IPS DF 6.9 (cell line): ENCODE data around the gene COPS7A.
"Not testable (repeated sequence)": the region's sequence is repeated elsewhere in the genome, so short reads cannot be mapped to it uniquely, and the experiment has no call there.

Experiments used
- DNase-seq: peaks from one replicate; pipeline ENCODE4 v3.0.0-alpha.2; 2013; ENCODE audit warnings: low read depth, low spot score
- H3K27ac ChIP-seq: one replicate; pipeline ENCODE4 v1.5.1; 2013; ENCODE audit warnings: low read length, control low read depth
- H3K27me3 ChIP-seq: 2 replicates; pipeline ENCODE4 v1.6.1; 2013; ENCODE audit warnings: mild to moderate bottlenecking, low read length; ENCODE audit not compliant: control insufficient read depth, insufficient read depth
- H3K36me3 ChIP-seq: 2 replicates; pipeline ENCODE4 v1.6.1; 2013; ENCODE audit warnings: low read length; ENCODE audit not compliant: control insufficient read depth, insufficient read depth
- H3K4me1 ChIP-seq: 2 replicates; pipeline ENCODE4 v1.6.1; 2013; ENCODE audit warnings: low read length; ENCODE audit not compliant: control insufficient read depth, insufficient read depth
- H3K4me3 ChIP-seq: 2 replicates; pipeline ENCODE4 v1.5.1; 2013; ENCODE audit warnings: mild to moderate bottlenecking, low read length
- H3K9me3 ChIP-seq: 2 replicates; pipeline ENCODE4 v1.6.1; 2013; ENCODE audit warnings: low read length, inconsistent platforms; ENCODE audit not compliant: control insufficient read depth, insufficient read depth
- WGBS: extraction: QIAGEN DNeasy Blood & Tissue Kit; methylation state at CpG from one replicate; pipeline ENCODE4 v1.1.7; 2013; ENCODE audit warnings: mixed read lengths, missing lambda C conversion rate; ENCODE audit not compliant: insufficient read length, insufficient coverage; 5-methylcytosine and 5-hydroxymethylcytosine counted together

COPS7A gene

DNA sequence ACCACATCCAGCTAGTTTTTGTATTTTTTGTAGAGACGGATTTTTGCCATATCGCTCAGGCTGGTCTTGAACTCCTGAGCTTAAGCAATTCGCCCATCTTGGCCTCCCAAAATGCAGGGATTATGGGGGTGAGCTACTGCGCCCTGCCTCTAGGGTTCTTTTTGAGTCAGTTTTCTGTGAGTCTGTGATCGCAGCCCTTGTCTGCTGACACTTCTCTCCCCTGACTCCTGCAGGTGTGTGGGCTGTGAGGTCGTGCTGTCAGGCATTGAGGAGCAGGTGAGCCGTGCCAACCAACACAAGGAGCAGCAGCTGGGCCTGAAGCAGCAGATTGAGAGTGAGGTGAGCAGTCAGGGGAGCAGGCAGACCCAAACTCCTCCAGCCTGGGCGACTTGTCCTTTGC lies 6.3 kb downstream of the COPS7A start:
- Histone ChIP-seq H3K27ac (no peak overlapping the region), H3K27me3 (no peaks in the 10 kb centered on the region), H3K36me3 (peaks cover 23% of the 10 kb centered on the region), H3K4me1 (no peaks in the 10 kb centered on the region), H3K9me3 (no peaks in the 10 kb centered on the region), H3K4me3 (no peak overlapping the region)
- DNase-seq = no peak
- WGBS = no CpG with 5 or more reads among the region's 8 CpGs

DNA sequence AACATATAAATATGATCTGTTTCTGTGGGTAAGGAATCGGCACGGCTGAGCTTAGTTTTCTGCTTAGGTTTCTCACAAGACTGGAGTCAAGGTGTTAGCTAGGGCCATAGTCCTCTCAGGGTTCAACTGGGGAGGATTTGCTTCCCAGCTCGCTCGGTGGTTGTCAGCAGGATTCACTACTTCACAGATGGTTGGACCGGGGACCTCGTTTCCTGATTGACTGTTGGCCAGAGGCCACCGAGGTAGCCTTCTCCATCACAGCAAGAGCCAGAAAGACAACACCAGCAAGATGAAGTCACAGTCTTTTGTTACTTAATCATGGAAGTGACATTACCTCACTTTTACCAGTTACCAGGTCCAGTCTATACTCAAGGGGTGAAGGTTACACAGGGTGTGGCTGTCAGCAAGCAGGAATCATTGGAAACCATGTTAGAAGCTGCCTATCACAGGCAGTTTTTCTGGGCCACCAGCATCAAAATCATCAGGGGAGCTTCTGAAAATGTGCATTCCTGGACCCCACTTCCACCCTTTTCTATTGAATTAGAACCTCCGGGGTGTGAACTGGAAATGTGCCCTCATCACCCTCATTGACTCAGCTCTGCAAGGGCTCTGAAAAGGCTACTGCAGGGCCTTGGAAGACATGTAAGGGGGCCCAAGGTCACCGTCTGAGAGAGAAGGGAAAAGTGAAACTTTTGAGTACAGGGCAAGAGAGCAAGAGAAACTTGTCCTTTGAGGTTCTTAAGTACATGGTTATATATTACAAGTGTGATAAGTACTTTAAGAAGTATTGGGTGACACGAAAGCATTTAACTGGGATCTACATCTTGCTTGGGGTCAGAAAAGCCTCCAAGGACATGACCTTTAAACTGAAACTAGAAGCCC lies 10.9 kb downstream of the COPS7A start:
- H3K36me3 ChIP-seq = peaks cover 15% of the 10 kb centered on the region
- H3K4me3 ChIP-seq = no peak overlapping the region
- no peak overlapping the region for H3K27ac ChIP-seq
- no CpG with 5 or more reads among the region's 10 CpGs for WGBS
- no peak for DNase-seq
- no peaks in the 10 kb centered on the region for H3K27me3 ChIP-seq
- H3K4me1 ChIP-seq = no peaks in the 10 kb centered on the region
- H3K9me3 ChIP-seq = no peaks in the 10 kb centered on the region

DNA sequence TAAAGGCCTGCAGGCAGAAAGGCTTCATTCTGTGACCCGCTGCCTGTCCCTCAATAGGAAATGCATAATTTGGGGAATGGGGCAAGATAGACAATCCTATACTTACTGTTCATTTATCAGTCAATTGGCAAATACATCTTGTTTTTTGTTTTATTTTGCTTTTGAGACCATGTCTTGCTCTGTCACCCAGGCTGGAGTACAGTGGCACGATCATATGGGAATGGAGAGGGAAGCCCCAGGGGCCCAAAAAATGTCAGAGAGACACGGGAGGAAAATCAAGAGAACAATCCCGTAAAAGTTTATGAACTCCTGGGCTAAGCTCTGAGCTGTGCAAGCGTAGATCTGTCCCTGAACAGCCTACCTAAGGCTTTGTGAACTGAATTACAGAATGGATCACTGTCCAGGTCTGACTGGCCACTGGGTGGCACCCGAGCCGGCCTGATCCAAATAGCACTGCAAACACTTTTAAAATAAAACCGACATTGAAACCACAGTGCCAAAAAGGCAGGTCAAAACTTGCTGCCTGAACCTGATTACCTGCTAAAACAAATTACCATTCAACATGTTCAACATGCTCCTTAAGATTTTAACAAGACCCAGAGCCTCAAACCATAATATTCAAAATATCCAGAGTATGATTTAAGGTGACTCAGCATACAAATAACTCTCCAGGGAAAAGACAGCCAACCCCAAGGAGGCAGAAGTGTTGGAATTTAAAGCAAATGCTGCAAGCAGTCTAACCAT lies 11.8 kb downstream of the COPS7A start:
- Histone ChIP-seq H3K4me3 (no peak overlapping the region), H3K27me3 (no peaks in the 10 kb centered on the region), H3K9me3 (no peaks in the 10 kb centered on the region), H3K27ac (no peak overlapping the region), H3K4me1 (no peaks in the 10 kb centered on the region), H3K36me3 (peaks cover 7% of the 10 kb centered on the region)
- no CpG with 5 or more reads among the region's 8 CpGs for WGBS
- no peak for DNase-seq

- no peak overlapping the region for H3K27ac ChIP-seq
- no CpG with 5 or more reads among the region's 5 CpGs for WGBS
- H3K36me3 ChIP-seq = peaks cover 2% of the 10 kb centered on the region; the same call in 1 of the 2 replicates
- DNase-seq = no peak
- no peak overlapping the region for H3K4me3 ChIP-seq
- no peaks in the 10 kb centered on the region for H3K27me3 ChIP-seq
- H3K4me1 ChIP-seq = no peaks in the 10 kb centered on the region
- H3K9me3 ChIP-seq = no peaks in the 10 kb centered on the region
Observed at GRCh38 chr12:6736754-6737153, 12.9 kb downstream of the COPS7A start.

DNA sequence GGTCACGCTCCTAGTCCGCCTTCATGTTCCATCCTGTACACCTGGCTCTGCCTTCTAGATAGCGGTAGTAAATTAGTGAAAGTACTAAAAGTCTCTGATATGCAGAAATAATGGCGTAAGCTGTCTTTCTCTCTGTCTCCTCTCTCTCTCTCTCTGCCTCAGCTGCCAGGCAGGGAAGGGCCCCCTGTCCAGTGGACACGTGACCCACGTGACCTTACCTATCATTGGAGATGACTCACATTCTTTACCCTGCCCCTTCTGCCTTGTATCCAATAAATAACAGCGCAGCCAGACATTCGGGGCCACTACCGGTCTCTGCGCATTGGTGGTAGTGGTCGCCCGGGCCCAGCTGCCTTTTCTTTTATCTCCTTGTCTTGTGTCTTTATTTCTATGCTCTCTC lies 18.2 kb downstream of the COPS7A start:
- not testable (repeated sequence) for H3K4me3 ChIP-seq, H3K27me3 ChIP-seq, H3K9me3 ChIP-seq, DNase-seq, H3K4me1 ChIP-seq, H3K27ac ChIP-seq
- H3K36me3 ChIP-seq = peaks cover 10% of the 10 kb centered on the region
- no CpG with 5 or more reads among the region's 12 CpGs for WGBS

DNA sequence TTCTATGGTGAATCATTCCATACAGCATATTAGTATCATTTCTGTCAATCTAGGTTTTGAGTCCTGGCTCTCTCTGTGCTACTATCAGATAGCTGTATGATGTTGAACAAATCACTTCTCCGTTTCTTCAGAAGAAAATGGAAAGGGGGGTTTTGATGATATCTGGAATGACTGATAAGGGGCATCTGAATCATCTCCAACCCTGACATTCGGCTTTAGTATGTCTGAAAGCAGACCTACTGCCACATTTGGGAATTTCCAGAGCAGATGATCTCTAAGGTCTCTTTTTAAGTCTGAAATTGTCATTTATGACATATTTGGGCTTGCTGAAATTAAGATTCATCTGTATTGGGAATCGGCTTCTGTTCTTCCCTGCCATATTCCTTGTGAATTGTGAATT lies 19.0 kb downstream of the COPS7A start:
- Histone ChIP-seq H3K4me3 (no peak overlapping the region), H3K36me3 (peaks cover 17% of the 10 kb centered on the region), H3K4me1 (no peaks in the 10 kb centered on the region), H3K27me3 (no peaks in the 10 kb centered on the region), H3K27ac (no peak overlapping the region), H3K9me3 (no peaks in the 10 kb centered on the region; the same call in 1 of the 2 replicates)
- DNase-seq = no peak
- WGBS = no CpG with 5 or more reads among the region's 3 CpGs

DNA sequence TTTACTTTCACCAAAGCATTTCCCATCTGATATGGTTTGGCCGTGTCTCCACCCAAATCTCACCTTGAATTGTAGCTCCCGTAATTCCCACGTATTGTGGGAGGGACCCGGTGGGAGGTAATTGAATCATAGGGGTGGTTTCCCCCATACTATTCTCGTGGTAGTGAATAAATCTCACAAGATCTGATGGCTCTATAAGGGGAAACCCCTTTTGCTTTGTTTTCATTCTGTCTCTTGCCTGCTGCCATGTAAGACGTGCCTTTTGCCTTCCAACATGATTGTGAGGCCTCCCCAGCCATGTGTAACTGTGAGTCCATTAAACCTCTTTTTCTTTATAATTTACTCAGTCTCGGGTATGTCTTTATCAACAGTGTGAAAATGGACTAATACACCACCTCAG lies 19.5 kb downstream of the COPS7A start:
- not testable (repeated sequence) for H3K9me3 ChIP-seq

GRCh38 chr12:6745741-6746525 lies 22.1 kb downstream of the COPS7A start:
- no CpG with 5 or more reads among the region's 13 CpGs for WGBS

More for the DNA sequence above, 19.5 kb downstream of the COPS7A start:
- peaks cover 20% of the 10 kb centered on the region for H3K36me3 ChIP-seq
- not testable (repeated sequence) for DNase-seq, H3K4me1 ChIP-seq, H3K27ac ChIP-seq, H3K4me3 ChIP-seq, H3K27me3 ChIP-seq
- no CpG with 5 or more reads among the region's 7 CpGs for WGBS

DNA sequence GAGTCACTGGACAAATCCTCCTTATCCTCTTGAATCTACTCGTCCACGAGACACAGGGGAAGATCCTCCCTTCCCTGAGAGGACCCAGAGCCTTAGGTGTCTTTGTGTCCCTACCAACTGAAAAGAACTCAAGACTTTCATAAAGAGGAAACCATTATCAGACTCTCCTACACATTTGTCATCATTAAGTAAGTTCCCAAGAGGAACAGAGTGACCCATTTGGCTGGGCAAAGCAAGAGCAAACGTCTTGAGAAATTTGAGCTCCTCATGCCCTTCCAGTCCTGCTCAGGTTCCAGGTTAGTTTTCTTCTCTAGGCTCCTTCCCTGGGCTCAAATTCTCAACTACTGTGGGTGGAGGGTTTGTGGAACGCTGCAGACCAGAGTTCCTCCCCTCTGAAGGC lies 23.4 kb downstream of the COPS7A start:
- no peaks in the 10 kb centered on the region; the same call in 1 of the 2 replicates for H3K9me3 ChIP-seq
- no peak for DNase-seq
- peaks cover 44% of the 10 kb centered on the region for H3K36me3 ChIP-seq
- no CpG with 5 or more reads among the region's 4 CpGs for WGBS
- H3K4me3 ChIP-seq = no peak overlapping the region
- 0 out of 2 replicates have a peak, but pooled peaks cover 2% of the 10 kb centered on the region for H3K4me1 ChIP-seq
- H3K27ac ChIP-seq = no peak overlapping the region
- H3K27me3 ChIP-seq = no peaks in the 10 kb centered on the region

More at GRCh38 chr12:6745741-6746525, 22.1 kb downstream of the COPS7A start:
- no peaks in the 10 kb centered on the region for H3K4me1 ChIP-seq
- H3K27me3 ChIP-seq = no peaks in the 10 kb centered on the region
- no peaks in the 10 kb centered on the region; the same call in 1 of the 2 replicates for H3K9me3 ChIP-seq
- no peak overlapping the region for H3K27ac ChIP-seq
- no peak overlapping the region for H3K4me3 ChIP-seq
- no peak for DNase-seq
- peaks cover 42% of the 10 kb centered on the region for H3K36me3 ChIP-seq

GRCh38 chr12:6748761-6749160 lies 24.9 kb downstream of the COPS7A start:
- WGBS = no CpG with 5 or more reads among the region's 28 CpGs
- Histone ChIP-seq H3K9me3 (no peaks in the 10 kb centered on the region; the same call in 1 of the 2 replicates), H3K4me1 (0 out of 2 replicates have a peak, but pooled peaks cover 2% of the 10 kb centered on the region), H3K27me3 (no peaks in the 10 kb centered on the region), H3K27ac (no peak overlapping the region), H3K4me3 (no peak overlapping the region), H3K36me3 (peaks cover 44% of the 10 kb centered on the region)
- DNase-seq = no peak
